Stimulated activated CD4-positive, alpha-beta T cell treated with anti-CD3 and anti-CD28 coated beads, TNF-alpha, amount 100 ng/mL, for 4 hours (primary cell): ENCODE measurements around the gene ANKS6.

Source experiments
- DNase-seq, 3 experiments: peaks; one replicate each; pipeline ENCODE4 v3.0.0-alpha.2; 2020; ENCODE audit warnings: low read depth in 3 of 3

Gene ANKS6

DNA sequence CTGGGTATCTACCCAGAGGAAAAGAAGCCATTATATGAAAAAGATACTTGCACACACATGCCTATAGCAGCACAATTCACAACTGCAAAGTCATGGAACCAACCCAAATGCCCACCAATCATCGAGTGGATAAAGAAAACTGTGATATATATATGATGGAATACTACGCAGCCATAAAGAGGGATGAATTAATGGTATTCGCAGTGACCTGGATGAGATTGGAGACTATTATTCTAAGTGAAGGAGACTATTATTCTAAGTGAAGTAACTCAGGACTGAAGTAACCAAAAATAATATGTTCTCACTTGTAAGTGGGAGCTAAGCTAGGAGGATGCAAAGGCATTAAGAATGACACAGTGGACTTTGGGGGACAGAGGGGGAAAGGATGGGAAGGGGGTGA, 57.6 kb downstream of the ANKS6 start:
- DNase-seq: no peak

DNA sequence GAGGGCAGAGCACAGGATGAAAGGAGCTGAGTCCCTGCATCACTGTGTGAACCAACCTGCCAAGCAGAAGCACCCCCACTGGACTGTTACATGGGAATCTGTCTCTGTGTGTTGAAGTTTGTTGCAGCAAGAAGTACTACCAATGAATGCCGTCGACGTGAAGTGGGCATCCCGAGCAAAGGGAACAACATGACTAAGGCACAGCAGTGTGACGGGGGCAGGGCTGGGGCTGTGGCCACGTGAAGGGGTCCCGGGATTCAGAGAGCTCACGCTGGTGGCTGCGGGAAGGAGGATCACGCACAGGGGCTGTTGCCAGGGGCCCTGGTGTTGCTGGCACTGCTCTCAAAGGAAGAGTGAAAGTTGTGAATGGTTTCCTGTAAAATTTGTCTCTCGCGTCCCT, 60.1 kb downstream of the ANKS6 start:
- DNase-seq: no peak

DNA sequence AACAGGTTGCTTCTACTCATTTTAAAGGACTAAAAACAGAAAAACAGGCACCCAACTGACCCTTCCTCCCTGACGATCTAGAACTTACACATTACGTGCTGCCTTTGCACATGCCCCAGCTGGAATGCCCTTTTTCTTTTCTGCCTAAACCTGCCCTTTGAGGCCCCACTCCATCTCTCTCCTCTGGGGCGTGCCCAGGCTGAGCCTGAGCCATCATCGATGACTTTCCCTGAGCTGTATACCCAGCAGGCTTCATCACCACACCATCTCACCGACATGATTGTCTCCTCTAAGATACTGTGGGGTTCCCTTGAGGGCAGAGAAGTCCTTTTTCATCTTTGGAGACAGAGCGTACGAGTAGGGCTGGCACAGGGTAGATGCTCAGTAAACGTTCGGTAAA, 63.6 kb downstream of the ANKS6 start:
- DNase-seq: no peak

DNA sequence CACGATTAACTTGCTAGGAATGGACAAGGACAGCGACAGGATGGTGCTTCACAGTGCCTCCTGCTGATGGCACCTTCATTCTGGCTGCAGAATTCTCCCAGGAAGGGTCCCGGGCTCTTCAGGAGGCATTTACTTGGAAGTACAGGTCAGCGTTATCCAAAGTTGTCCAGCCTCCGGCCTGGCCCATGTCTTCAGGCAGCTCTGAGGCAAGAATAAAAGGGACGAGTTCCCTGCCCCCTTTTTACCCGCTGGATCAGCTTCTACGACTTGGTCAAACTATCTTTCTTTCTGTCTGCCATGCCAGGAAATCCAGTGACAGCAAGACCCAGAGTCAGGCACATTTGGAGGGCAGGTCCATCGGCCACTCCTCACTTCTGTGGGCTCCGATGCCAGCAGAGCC, 64.3 kb downstream of the ANKS6 start:
- DNase-seq: no peak

DNA sequence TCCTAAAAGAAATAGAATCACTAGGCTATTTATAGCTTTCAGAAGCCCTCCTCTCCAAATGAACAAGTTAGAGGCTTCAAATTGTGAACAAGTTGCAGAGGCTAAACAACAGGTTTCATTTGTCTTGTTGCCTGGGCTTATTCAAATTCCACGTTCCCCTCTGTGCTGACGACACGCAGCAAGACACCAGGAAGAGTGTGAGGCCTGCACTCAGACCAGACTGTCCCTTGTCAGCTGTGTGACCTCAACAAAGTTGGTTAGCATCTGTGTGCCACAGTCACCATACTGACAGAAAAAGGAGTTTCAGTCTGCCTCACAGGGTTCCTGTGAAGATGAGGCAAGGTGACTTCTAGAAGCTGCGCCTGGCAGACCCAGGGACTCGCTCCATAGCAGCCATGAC, 65.5 kb downstream of the ANKS6 start:
- DNase-seq: no peak

DNA sequence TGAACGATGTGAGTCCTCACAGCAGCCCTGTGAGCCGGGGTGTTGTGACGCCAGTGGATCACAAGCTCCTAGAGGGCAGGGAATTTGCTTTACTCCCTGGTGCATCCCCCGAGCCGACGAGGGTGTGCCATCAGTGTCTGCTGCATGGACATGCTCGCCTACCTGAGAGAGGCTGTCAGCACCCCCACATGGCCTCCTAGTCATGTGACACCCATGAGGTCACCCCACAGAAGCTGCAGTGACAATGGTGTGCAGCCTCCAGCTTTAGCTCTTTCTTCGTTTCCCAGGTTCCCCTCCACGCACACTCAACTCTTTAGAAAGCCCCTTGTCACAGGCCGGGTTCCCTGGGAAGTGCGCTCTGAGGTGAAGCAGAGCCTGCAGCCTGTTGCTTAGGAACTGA, 67.9 kb downstream of the ANKS6 start:
- DNase-seq: no peak

DNA sequence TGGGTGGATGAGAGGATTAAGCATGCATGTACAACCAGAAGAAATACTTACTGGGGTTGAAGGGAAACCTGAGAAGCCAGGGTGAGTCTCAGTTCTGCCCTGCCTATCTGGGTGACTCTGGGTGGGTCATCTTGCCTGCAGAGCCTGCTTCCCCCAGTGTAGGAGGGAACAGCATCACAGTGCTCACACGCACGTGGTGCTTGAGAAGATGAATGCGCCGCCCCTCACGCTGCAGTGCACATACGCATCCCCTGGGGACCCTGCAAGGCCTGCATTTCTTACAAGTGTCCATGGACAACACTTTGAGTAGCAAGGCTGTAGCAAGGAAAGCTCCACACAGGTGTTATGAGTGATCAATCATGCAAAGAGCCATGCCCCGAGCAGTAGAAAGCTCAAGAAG, 68.9 kb downstream of the ANKS6 start:
- no peak for DNase-seq

DNA sequence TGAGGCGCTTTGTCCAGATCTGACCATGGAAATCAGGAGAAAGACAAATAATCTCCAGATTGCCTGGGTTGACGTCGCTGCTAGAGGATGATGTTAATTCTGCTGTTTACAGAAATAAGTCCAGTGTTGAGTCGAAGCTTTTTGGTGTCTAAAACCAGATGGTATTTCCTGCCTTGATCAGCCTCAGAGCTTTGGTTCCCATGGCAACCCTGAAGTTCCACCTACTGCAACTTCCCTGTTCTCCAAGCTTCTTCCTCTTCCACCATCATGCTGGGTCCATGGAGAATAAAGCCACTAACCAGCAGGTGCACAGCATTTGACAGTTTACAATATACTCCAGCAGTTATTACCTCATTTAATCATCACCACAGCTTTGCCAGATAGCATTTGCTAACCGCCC, 69.6 kb downstream of the ANKS6 start:
- no peak for DNase-seq

DNA sequence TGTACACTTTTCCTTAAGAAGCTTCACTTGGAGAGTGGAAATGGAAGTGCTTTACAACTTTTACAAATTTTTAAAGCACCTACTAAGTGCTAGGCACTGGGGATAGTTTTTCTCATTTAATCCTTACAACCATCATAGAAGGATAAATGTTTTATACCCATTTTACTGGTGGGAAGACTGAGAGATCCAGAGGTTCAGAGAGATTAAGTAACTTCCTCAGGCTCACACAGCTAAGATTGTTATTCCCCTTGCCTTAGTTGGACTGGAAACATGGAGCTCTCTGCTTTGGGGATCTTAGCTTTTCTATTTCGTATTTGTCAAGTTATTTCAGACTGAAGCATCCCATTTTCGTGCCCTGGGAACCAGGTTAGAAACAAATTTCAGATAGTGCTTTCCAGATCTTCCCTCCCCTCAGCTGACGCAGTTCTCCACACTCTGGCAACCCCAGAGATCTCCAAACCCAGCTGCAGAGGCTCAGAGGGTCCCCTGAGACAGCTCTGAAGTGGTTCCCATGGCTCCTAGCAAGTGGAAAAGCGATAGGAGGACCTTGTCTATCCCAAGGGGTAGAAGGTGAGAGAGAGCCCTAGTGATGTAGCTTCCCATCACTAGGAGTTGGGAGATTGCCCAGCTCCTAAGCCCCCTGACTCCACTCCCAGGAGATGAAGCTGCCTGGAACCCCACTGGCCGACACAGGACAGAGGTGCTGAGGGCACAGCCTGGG, 71.4 kb downstream of the ANKS6 start:
- no peak for DNase-seq

DNA sequence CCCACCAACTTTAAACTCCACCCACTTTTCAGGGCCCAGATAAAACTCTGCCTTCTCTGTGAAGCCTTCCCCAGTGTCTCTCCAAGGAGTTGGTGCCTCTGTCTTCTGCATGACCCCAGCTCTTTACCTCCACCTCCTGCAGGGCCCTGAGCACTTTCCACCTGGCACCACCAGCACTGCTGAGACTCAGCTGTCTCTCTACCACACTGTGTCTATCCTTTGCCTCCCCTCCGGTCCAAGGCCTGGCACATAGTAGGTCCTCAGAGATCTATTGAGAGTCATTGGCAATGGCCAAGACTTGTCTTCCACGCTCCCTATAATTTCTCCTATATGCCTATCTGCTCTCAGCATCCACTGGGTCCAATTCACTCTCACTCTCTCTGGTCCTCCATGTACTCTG, 74.7 kb downstream of the ANKS6 start:
- DNase-seq: no peak

DNA sequence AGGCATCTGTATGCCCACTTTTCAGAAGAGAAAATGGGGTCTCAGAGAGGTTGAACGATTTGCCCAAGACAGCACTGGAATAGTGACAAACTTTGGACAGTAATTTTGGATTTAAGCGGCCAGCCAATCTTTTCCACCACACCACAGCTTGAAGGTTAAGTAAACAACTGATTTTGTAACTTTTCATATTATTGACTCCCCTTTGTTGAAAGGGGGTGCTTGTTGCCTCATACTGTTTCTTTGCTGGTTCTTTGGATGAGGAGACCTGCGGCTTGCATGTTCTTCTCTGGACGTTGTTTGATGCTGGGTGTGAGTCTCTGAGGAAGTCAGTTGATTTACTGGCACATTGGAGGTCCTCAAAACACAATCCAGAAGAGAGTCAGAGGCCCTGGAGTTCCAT, 76.0 kb downstream of the ANKS6 start:
- no peak for DNase-seq

DNA sequence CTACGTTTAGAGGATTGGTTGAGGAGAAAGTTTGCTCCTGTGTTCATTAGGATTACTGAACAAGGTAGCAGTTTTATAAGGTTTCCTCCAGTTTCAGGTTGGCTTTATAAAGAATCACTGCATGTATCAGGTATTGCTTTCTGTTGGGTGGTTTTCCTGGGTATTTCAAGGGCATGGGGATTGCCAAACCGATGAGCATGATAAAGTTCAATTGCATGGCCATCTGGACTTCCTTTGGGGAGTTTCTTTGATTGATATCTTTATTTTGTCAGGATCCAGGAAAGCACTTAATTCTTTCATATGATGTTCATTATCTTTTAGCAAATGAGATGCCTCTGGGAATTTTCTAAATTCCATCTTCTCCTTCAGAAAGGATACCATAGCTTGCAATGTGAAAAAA, 77.3 kb downstream of the ANKS6 start:
- no peak for DNase-seq

DNA sequence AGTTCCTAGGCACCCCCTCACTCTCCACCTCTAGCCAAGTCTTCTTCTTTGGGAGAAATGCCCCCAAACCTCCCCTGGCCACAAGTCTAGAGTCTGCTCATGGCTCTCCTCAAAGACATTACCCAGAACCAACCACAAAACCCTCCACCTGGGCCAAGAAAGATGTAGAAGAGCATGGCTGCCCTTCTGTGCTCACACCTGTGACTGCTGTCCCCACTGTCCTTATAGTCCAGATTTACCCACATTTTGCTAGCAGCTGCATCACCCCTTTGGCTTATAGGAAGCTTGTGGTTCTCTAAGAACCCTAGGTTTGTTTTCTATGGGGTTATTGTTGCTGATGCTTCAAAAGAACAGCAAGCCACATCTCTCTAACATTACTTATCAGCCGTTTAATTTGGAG, 81.5 kb downstream of the ANKS6 start:
- DNase-seq: no peak

DNA sequence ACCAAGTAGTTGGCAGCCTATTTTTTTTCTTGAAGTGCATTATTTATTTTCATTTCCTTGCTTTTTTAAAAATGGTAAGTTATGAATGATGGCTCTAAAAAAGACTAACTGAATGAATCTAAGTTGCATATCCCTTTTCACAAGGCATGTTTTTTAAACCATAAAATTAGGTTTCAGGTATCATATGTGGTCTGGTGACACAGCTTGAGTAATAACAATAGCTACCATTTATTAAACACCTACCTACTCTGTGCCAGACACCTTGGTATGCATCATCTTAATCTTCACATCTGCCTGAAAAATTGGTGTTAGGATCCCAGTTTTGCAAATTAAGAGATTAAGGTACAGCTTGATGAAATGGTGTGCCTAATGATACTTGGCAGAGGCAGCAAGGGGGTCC, 83.4 kb downstream of the ANKS6 start:
- no peak for DNase-seq

DNA sequence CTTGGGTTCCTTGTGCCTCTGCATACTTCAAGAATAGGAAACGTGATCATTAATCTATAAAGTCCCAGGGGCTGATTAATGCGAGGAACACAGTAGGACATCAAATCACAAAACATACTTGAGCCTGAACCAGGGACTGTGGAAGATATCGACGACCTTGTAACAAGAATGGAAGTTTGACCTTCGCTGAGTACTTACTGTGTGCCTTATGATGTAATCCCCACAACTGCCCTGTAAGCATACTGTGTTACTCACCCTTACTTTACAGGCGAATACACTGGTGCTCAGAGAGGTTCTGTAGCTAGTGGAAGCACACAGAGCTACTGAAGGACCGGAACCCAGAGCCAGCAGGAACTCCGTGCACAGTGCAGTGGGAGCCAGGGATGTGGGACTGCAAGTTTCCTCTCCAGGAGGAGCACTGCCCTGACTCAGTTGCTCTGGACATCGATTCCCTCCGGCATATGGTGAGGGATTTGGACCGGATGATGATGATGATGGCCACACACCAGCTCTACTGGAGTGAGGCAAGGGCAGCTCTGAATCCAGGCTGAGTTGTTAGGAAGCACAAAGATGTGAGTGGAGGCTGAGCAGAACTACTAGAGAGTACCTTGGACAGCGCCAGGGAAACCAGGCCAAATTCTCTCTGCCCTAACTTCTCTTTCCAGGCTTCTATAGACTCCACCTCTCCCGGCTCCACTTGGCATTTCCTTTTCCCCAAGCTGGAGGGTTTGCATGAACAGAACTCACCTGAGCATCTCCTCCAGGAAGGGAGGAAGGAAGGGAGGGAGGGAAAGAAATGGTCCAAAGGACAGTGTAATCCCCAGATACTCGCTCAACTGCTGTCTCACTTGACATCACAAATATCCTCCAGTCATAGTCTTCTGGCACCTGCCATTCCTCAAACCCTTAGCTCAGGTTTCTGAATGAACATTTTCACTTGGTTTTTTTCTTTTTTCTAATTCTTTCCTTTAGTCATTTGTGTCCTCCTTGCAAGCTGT, 86.1 kb downstream of the ANKS6 start:
- DNase-seq: no peak

DNA sequence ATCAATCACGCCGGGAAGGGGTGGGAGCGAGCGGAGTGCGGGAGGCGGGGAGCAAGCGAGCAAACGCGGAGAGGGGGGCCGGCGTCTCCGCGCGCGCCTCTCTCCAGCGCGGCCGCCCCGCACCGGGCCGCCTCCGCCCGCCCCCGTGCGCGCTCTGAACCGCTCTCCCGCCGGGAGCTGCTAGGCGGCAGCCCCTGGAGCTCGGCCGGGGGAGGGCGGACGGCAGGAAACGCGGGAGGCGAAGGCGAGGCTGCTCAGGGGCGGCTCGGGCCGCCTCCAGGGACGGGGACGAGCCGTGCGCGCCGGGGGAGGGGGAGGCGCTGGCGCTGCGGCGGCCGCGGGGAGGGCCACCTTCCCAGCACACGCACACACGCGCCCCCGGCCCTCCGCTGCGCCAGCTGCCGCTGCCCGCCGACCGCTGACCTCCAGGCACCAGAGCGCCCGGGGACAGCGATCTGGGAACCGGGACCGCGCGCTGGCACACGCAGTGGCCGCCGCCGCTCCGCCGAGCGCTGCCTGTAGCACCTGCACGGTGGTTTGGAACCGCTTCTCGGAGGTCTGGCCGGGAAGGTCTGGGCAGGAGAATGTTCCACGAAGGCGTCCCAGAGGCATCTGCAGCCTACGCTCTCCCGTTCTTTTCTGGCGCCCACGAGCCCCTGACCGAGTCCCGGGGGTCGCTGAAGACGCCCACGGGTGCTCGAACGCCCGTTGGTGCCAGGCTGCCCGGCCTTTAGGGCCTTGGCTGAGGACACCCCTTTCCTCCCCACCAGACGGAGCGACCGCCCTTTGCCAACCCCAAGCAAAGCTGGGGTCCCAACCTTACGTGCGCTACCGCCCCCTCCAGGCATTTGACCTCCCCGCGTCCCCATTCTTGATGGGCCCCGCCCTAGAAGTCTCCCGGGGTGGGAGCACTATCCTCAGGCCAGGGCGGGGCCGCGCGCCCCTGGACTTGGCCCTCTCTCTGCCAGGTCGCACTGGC, 87.1 kb downstream of the ANKS6 start, which contains the start of gene GABBR2:
Gene GABBR2, minus strand, starts transcription at position 3 of the 979 bp plus-strand sequence. CDS start 198 bp downstream, outside the sequence.
- no peak for DNase-seq

DNA sequence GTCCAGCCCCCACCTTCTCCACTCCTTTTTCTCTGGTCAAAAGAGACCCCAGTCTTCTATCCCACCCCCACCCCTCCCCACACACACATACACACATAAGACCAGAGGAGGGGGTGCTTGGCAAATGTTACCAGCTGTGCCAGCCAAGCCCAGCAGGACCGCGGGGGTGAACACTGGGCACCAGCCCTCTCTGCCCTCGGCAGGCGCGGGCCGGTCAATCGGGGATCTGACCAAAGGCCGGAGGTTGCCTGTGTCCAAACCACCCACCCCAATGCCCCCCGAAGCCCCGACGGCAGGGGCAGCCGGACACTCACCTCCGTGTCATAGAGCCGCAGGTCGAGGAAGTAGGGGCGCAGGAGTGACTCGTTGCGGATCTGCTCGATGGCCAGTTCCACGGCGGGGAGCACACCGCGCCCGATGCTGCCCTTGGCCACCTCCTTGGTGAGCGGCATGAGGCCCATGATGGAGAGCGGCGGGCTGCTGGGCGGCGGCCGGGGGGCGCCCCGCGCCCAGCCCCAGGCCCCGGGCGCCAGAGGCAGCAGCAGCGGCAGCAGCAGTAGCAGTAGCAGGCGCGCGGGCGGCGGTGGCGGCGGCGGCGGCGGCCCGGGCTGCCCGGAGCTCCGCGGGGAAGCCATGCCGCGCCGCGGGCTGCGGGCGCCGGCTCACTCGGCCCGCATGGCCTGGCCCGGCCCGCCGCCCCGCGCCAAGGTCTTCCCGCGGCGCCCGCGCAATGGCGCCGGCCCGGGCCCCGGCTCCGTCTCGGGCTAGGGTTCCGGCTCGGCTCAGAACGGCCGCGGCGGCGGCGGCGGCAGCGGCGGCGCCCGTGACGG, 88.0 kb downstream of the ANKS6 start:
- DNase-seq: no peak

DNA sequence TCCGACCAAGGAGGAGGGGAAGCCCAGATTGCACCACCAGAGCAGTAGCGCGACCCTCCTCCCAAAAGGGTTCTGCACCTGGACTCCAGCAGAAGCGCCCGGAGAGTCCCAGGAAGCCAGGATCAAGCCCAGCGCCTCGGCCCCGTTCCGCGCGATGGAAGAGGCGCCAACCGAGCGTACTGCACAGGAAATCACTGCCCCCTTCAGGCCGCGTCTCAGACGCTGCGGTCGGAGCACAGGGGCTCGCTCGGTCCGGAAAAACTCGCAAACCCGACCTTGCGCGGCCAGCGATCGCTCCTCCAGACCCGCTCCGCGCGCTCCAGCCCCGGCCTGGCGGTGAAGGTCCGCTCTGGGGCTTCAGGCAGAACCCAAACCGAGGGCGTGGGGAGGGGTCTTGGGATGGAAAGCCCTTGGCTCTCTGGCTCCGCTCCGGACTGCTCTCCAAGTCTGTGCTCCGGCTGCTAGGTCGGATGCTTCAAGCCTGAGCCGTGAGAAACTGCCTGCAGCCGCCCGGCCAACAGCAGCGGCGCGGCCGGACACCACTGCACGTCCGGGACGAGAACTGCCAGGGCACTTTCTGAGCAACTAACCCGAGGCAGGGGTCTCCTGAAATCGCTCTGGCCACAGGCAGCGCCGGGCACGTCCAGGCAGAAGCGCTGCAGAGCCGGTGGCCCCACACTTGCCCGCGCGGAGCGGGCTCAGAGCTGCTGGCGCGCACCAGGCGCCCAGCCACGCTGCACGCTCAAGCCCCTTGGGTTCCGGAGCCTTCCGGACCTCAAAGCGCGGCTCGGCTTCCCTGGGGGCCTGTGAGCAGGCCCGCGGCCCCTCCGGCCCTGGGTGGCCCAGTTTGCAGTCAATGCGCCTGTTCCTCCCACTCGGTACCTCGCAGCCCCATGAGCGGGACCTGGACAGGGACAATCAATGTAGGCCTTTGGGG, 88.9 kb downstream of the ANKS6 start:
- DNase-seq: no peak

DNA sequence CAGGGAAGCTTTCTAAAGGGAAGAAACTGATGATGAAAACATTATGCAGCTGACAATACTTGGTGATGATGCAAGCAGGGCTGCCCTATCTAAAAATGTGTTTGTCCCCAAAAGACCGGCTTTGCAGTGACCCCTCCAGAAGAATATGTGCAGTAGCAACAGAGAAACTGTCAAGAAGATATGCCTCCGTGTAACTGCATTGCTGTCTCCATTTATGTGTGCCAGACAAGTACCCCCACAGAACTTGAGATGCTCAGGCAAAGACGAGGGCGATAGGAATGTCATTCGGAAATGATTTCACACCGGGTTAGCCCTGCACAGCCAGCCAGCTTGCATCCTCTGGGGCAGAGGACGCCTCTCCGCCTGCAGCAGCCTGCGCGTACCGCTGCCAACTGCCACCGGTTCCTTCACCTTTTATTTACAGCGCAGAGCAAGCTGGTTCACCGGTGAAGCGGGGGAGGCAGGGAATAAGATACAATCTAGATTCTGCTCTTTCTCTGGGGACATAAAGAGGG, 89.6 kb downstream of the ANKS6 start:
- DNase-seq: no peak
